Activated B cell treated with CpG ODN at 0.5 μM for 24 hours (primary cell): ENCODE results near the gene USP32. TPM values are rescaled to one million over a fixed set of nuclear protein-coding genes. Genes with fewer than 3 reads are reported as not detected.

Experiments
- ATAC-seq: fragments of 200-7000 bp; cut with Tn5 transposase; one replicate; pipeline ENCODE4 v1.10.0; 2021; ENCODE audit warnings: low read depth, mild to moderate bottlenecking, moderate library complexity
- CTCF ChIA-PET: fragments of 350-600 bp; sonication (Branson Sonifier 250); formaldehyde crosslinking; loops from one replicate; lab custom pipeline; 2021; ENCODE audit warnings: antibody characterized with exemption; lab: Charles Lee
- POLR2A ChIA-PET: fragments of 350-600 bp; sonication (Branson Sonifier 250); formaldehyde crosslinking; loops from one replicate; lab custom pipeline; 2021; ENCODE audit warnings: antibody characterized with exemption; lab: Charles Lee
- DNase-seq: peaks from one replicate; pipeline ENCODE4 v3.0.0; 2022
- H3K27ac Mint-ChIP-seq: one replicate; pipeline ENCODE4 v1.8.0; 2020; ENCODE audit warnings: mixed read lengths
- H3K27me3 Mint-ChIP-seq: one replicate; pipeline ENCODE4 v1.8.0; 2021; ENCODE audit warnings: mixed read lengths
- H3K36me3 Mint-ChIP-seq: one replicate; pipeline ENCODE4 v1.8.0; 2021; ENCODE audit warnings: low read depth, mixed read lengths
- H3K4me1 Mint-ChIP-seq: one replicate; pipeline ENCODE4 v1.8.0; 2021; ENCODE audit warnings: mixed read lengths
- H3K4me3 Mint-ChIP-seq: one replicate; pipeline ENCODE4 v1.8.0; 2020; ENCODE audit warnings: mild to moderate bottlenecking, mixed read lengths
- H3K9me3 Mint-ChIP-seq: one replicate; pipeline ENCODE4 v1.8.0; 2020; ENCODE audit warnings: mixed read lengths
- CTCF ChIP-seq: fragments of 200-600 bp; IDR thresholded peaks from one replicate; pipeline ENCODE4 v1.8.0; 2022; ENCODE audit warnings: antibody characterized with exemption, mild to moderate bottlenecking
- intact Hi-C: fragments of 100-400 bp; cut with micrococcal nuclease; formaldehyde crosslinking; loops from one replicate; pipeline ENCODE4 v1.15.1; 2024
- total RNA-seq: library from RNA; stranded (reverse); gene quantifications from 2 replicates; pipeline ENCODE4 v1.2.3, GENCODE V29; 2022

USP32 gene
- total RNA-seq, 1 donor from 2014 or later = 59.2 TPM

GRCh38 chr17:60292697-60293096 lies 99.2 kb downstream of the USP32 start:
- POLR2A ChIA-PET = no interaction called here
- intact Hi-C loops = no loop called here
- H3K9me3 Mint-ChIP-seq = no peaks in the 10 kb centered on the region

GRCh38 chr17:60284709-60285108 lies 107.2 kb downstream of the USP32 start:
- H3K36me3 Mint-ChIP-seq = peaks cover 46% of the 10 kb centered on the region

More at GRCh38 chr17:60292697-60293096, 99.2 kb downstream of the USP32 start:
- peaks cover 55% of the 10 kb centered on the region for H3K36me3 Mint-ChIP-seq
- no peaks in the 10 kb centered on the region for H3K27me3 Mint-ChIP-seq
- no peak overlapping the region for H3K27ac Mint-ChIP-seq
- DNase-seq (no peak), ATAC-seq (no peak)
- no peak overlapping the region for H3K4me3 Mint-ChIP-seq
- no peak for TF ChIP-seq CTCF
- CTCF ChIA-PET = no interaction called here
- H3K4me1 Mint-ChIP-seq = no peaks in the 10 kb centered on the region

GRCh38 chr17:60283816-60284215 lies 108.1 kb downstream of the USP32 start:
- peaks cover 43% of the 10 kb centered on the region for H3K36me3 Mint-ChIP-seq
- H3K4me1 Mint-ChIP-seq = peaks cover 6% of the 10 kb centered on the region
- TF ChIP-seq CTCF = no peak
- intact Hi-C loops = no loop called here
- CTCF ChIA-PET = no interaction called here
- H3K27me3 Mint-ChIP-seq = no peaks in the 10 kb centered on the region
- no peak overlapping the region for H3K4me3 Mint-ChIP-seq
- no peak overlapping the region for H3K27ac Mint-ChIP-seq
- POLR2A ChIA-PET = no interaction called here
- ATAC-seq (no peak), DNase-seq (no peak)
- no peaks in the 10 kb centered on the region for H3K9me3 Mint-ChIP-seq

More at GRCh38 chr17:60284709-60285108, 107.2 kb downstream of the USP32 start:
- H3K4me1 Mint-ChIP-seq = peaks cover 6% of the 10 kb centered on the region
- no peaks in the 10 kb centered on the region for H3K9me3 Mint-ChIP-seq
- ATAC-seq (no peak), DNase-seq (no peak)
- no peak overlapping the region for H3K27ac Mint-ChIP-seq
- ChIA-PET CTCF (no interaction called here), POLR2A (no interaction called here)
- no peaks in the 10 kb centered on the region for H3K27me3 Mint-ChIP-seq
- intact Hi-C loops = no loop called here
- no peak for TF ChIP-seq CTCF
- no peak overlapping the region for H3K4me3 Mint-ChIP-seq

- no peak for TF ChIP-seq CTCF
- H3K27ac Mint-ChIP-seq = no peak overlapping the region
- ATAC-seq (no peak), DNase-seq (no peak)
- intact Hi-C loops = no loop called here
- ChIA-PET POLR2A (no interaction called here), CTCF (no interaction called here)
- H3K4me1 Mint-ChIP-seq = peaks cover 6% of the 10 kb centered on the region
- H3K27me3 Mint-ChIP-seq = no peaks in the 10 kb centered on the region
- H3K9me3 Mint-ChIP-seq = no peaks in the 10 kb centered on the region
- peaks cover 36% of the 10 kb centered on the region for H3K36me3 Mint-ChIP-seq
- H3K4me3 Mint-ChIP-seq = no peak overlapping the region
Observed at GRCh38 chr17:60280673-60281072, 111.3 kb downstream of the USP32 start.

GRCh38 chr17:60278237-60278636 lies 113.7 kb downstream of the USP32 start:
- ChIA-PET CTCF (no interaction called here), POLR2A (no interaction called here)
- DNase-seq = no peak
- TF ChIP-seq CTCF = no peak
- no peaks in the 10 kb centered on the region for H3K27me3 Mint-ChIP-seq
- intact Hi-C loops = no loop called here
- H3K27ac Mint-ChIP-seq = no peak overlapping the region
- no peaks in the 10 kb centered on the region for H3K9me3 Mint-ChIP-seq
- ATAC-seq = no peak
- peaks cover 32% of the 10 kb centered on the region for H3K36me3 Mint-ChIP-seq
- no peaks in the 10 kb centered on the region for H3K4me1 Mint-ChIP-seq
- H3K4me3 Mint-ChIP-seq = no peak overlapping the region
